ENCODE results near the gene SMAD3.

SMAD3 gene

GRCh38 chr15:67114046-67114445 lies 48.6 kb downstream of the SMAD3 start:
- no peak overlapping the region for H3K27ac ChIP-seq
- TF ChIP-seq ZFX (IDR thresholded peaks at IDR 0.05) (no peak), CTCF (conservative IDR thresholded peaks at IDR 0.05) (no peak)

GRCh38 chr15:67114846-67115585 lies 49.6 kb downstream of the SMAD3 start:
- H3K27ac ChIP-seq, result no peak overlapping the region

GRCh38 chr15:67115586-67115969 lies 50.2 kb downstream of the SMAD3 start:
- TF ChIP-seq CTCF (conservative IDR thresholded peaks at IDR 0.05) (no peak), ZFX (IDR thresholded peaks at IDR 0.05) (no peak)
- H3K27ac ChIP-seq, result no peak overlapping the region

More at GRCh38 chr15:67114846-67115585, 49.6 kb downstream of the SMAD3 start:
- TF ChIP-seq ZFX (IDR thresholded peaks at IDR 0.05) (no peak), CTCF (conservative IDR thresholded peaks at IDR 0.05) (no peak)

- no peak for TF ChIP-seq CTCF (conservative IDR thresholded peaks at IDR 0.05)
- TF ChIP-seq ZFX (IDR thresholded peaks at IDR 0.05), result no peak
- H3K27ac ChIP-seq, result no peak overlapping the region
Observed at GRCh38 chr15:67116742-67117141, 51.3 kb downstream of the SMAD3 start.

- no peak overlapping the region for H3K27ac ChIP-seq
- TF ChIP-seq CTCF (conservative IDR thresholded peaks at IDR 0.05) (no peak), ZFX (IDR thresholded peaks at IDR 0.05) (no peak)
Observed at GRCh38 chr15:67117370-67117769, 52.0 kb downstream of the SMAD3 start.

- TF ChIP-seq CTCF (conservative IDR thresholded peaks at IDR 0.05), result no peak
- TF ChIP-seq ZFX (IDR thresholded peaks at IDR 0.05), result no peak
- H3K27ac ChIP-seq, result no peak overlapping the region
Observed at GRCh38 chr15:67118808-67119207, 53.4 kb downstream of the SMAD3 start.

GRCh38 chr15:67119238-67119846 lies 53.9 kb downstream of the SMAD3 start:
- H3K27ac ChIP-seq, result no peak overlapping the region
- TF ChIP-seq ZFX (IDR thresholded peaks at IDR 0.05) (no peak), CTCF (conservative IDR thresholded peaks at IDR 0.05) (no peak)

All from C4-2B (cell line).